Naive thymus-derived CD4-positive, alpha-beta T cell (primary cell): ENCODE data around the gene RNF182. TPM values are rescaled to one million over a fixed set of nuclear protein-coding genes. Genes with fewer than 3 reads are reported as not detected.

ENCODE experiments used
- ATAC-seq: fragments of 150-1000 bp; cut with Tn5 transposase; 2 replicates; pipeline ENCODE4 v1.10.0; 2021; ENCODE audit warnings: mild to moderate bottlenecking, moderate library complexity
- CTCF ChIA-PET: fragments of 350-600 bp; sonication (Branson Sonifier 250); formaldehyde crosslinking; loops from one replicate; lab custom pipeline; 2021; ENCODE audit warnings: antibody characterized with exemption; lab: Charles Lee
- POLR2A ChIA-PET: fragments of 350-600 bp; sonication (Branson Sonifier 250); formaldehyde crosslinking; loops from one replicate; lab custom pipeline; 2021; ENCODE audit warnings: antibody characterized with exemption, inconsistent platforms; lab: Charles Lee
- DNase-seq, 9 donors: peaks; one replicate each; pipeline versions ENCODE4 v3.0.0 to v3.0.0-alpha.2; 2020 to 2022; ENCODE audit warnings: mixed read lengths in 1 of 9
- H3K27ac ChIP-seq: one replicate; pipeline ENCODE4 v1.7.0; 2013; ENCODE audit warnings: mild to moderate bottlenecking, low read depth, low read length, moderate library complexity
- H3K27me3 ChIP-seq, 2 donors: one replicate each; pipeline ENCODE4 v1.7.0; 2013; ENCODE audit warnings: low read length in 2 of 2, mild to moderate bottlenecking in 2 of 2, moderate library complexity in 2 of 2; ENCODE audit not compliant: control insufficient read depth in 2 of 2, insufficient read depth in 2 of 2
- H3K36me3 ChIP-seq, 3 experiments: 1 replicate in 2 of 3; 2 replicates in 1 of 3; pipeline ENCODE4 v1.7.0; 2013; ENCODE audit warnings: low read length in 3 of 3, mild to moderate bottlenecking in 3 of 3, moderate library complexity in 1 of 3; ENCODE audit not compliant: insufficient read depth in 3 of 3, control insufficient read depth in 2 of 3
- H3K4me1 ChIP-seq, 2 donors: one replicate each; pipeline ENCODE4 v1.7.0; 2013; ENCODE audit warnings: low read length in 2 of 2, mild to moderate bottlenecking in 2 of 2, moderate library complexity in 1 of 2; ENCODE audit not compliant: control insufficient read depth in 2 of 2, insufficient read depth in 2 of 2
- H3K4me3 ChIP-seq: 2 replicates; pipeline ENCODE4 v1.7.0; 2013; ENCODE audit warnings: mild to moderate bottlenecking, low read length
- H3K9me3 ChIP-seq, 3 experiments: 1 replicate in 2 of 3; 2 replicates in 1 of 3; pipeline ENCODE4 v1.7.0; 2013; ENCODE audit warnings: low read length in 3 of 3; ENCODE audit not compliant: control insufficient read depth in 2 of 3
- H3K27ac Mint-ChIP-seq, 9 donors: one replicate each; pipeline ENCODE4 v1.8.0; 2020 to 2022; ENCODE audit warnings: mixed read lengths in 9 of 9, mild to moderate bottlenecking in 8 of 9, moderate library complexity in 5 of 9, inconsistent platforms in 2 of 9
- H3K27me3 Mint-ChIP-seq, 5 donors: one replicate each; pipeline ENCODE4 v1.8.0; 2021 to 2022; ENCODE audit warnings: mixed read lengths in 5 of 5, mild to moderate bottlenecking in 1 of 5
- H3K36me3 Mint-ChIP-seq, 5 donors: one replicate each; pipeline ENCODE4 v1.8.0; 2020 to 2022; ENCODE audit warnings: mixed read lengths in 5 of 5, mild to moderate bottlenecking in 3 of 5, inconsistent platforms in 1 of 5
- H3K4me1 Mint-ChIP-seq, 7 donors: one replicate each; pipeline ENCODE4 v1.8.0; 2020 to 2022; ENCODE audit warnings: mixed read lengths in 7 of 7, mild to moderate bottlenecking in 3 of 7, inconsistent platforms in 1 of 7
- H3K4me3 Mint-ChIP-seq, 10 donors: one replicate each; pipeline ENCODE4 v1.8.0; 2020 to 2022; ENCODE audit warnings: mild to moderate bottlenecking in 10 of 10, mixed read lengths in 10 of 10, moderate library complexity in 6 of 10, inconsistent platforms in 2 of 10
- H3K9me3 Mint-ChIP-seq, 11 donors: one replicate each; pipeline ENCODE4 v1.8.0; 2020 to 2022; ENCODE audit warnings: mixed read lengths in 11 of 11, mild to moderate bottlenecking in 4 of 11, inconsistent platforms in 1 of 11, moderate library complexity in 1 of 11
- intact Hi-C, 2 donors: fragments of 100-400 bp; cut with micrococcal nuclease; formaldehyde crosslinking; loops; one replicate each; pipeline ENCODE4 v1.15.1; 2023
- polyA plus RNA-seq, 2 donors: library from polyadenylated mRNA; unstranded; fragments of 300-500 nt; fragmentation: Illumina TruSeq; gene quantifications; one replicate each; pipeline ENCODE4 v1.2.3, GENCODE V29; 2021
- total RNA-seq, 6 experiments: library from RNA in 5 of 6; stranded (reverse) in 5 of 6; gene quantifications; 1 replicate in 5 of 6; 2 replicates in 1 of 6; pipeline ENCODE4 v1.2.3 and lab custom pipeline; 2021 to 2026

The RNF182 gene
- total and polyA plus RNA-seq, 7 experiments from 2014 or later, result not detected

DNA sequence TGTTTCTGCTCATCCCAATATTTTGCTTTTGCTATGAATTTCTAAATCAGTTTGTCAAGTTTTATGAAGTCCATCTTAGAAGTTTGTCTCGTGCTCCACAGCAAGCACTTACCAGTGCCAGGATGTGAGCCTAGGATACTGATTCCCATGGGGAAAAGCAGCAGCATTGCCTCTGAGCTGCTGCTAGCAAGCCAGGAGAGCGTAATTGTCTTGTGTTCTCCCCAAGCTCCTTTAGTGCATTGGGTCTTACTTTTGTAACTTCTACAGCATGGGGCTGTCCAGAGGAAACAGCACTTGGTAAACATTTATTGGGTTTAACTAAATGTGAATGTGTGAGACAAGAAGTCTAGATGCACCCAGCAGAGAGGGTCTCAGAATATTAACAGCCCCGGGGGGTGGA, 76.1 kb downstream of the RNF182 start:
- H3K36me3 Mint-ChIP-seq, result peaks cover 0 to 4% (median 0%) of the 10 kb centered on the region in 5 donors
- peaks cover 0 to 3% (median 0%) of the 10 kb centered on the region in 11 donors for H3K9me3 Mint-ChIP-seq
- Histone ChIP-seq H3K4me1 (no peaks in the 10 kb centered on the region), H3K36me3 (no peaks in the 10 kb centered on the region), H3K27ac (no peak overlapping the region), H3K9me3 (no peaks in the 10 kb centered on the region), H3K4me3 (no peak overlapping the region), H3K27me3 (no peaks in the 10 kb centered on the region)
- no peaks in the 10 kb centered on the region for H3K4me1 Mint-ChIP-seq
- CTCF ChIA-PET, result no interaction called here
- no peak overlapping the region for H3K4me3 Mint-ChIP-seq
- DNase-seq (no peak), ATAC-seq (no peak)
- H3K27ac Mint-ChIP-seq, result no peak overlapping the region
- intact Hi-C loops, result no loop called here
- POLR2A ChIA-PET, result no interaction called here
- H3K27me3 Mint-ChIP-seq, result peaks cover 13 to 30% (median 23%) of the 10 kb centered on the region in 5 donors

GRCh38 chr6:14001329-14002012, 76.7 kb downstream of the RNF182 start:
- no peaks in the 10 kb centered on the region for H3K4me1 ChIP-seq
- no peaks in the 10 kb centered on the region for H3K36me3 ChIP-seq
- Mint-ChIP-seq H3K27me3 (peaks cover 9 to 28% (median 20%) of the 10 kb centered on the region in 5 donors), H3K27ac (no peak overlapping the region), H3K4me3 (no peak overlapping the region), H3K36me3 (peaks cover 0 to 4% (median 0%) of the 10 kb centered on the region in 5 donors), H3K4me1 (no peaks in the 10 kb centered on the region), H3K9me3 (peaks cover 0 to 3% (median 0%) of the 10 kb centered on the region in 11 donors)
- ATAC-seq, result no peak
- intact Hi-C loops, result no loop called here
- no peaks in the 10 kb centered on the region for H3K27me3 ChIP-seq
- ChIA-PET CTCF (no interaction called here), POLR2A (no interaction called here)
- no peak overlapping the region for H3K4me3 ChIP-seq
- no peaks in the 10 kb centered on the region for H3K9me3 ChIP-seq
- no peak overlapping the region for H3K27ac ChIP-seq
- no peak for DNase-seq

- intact Hi-C loops, result no loop called here
- peaks cover 4 to 28% (median 24%) of the 10 kb centered on the region in 5 donors for H3K27me3 Mint-ChIP-seq
- POLR2A ChIA-PET, result no interaction called here
These were observed 77.6 kb downstream of the RNF182 start for GRCh38 chr6:14002176-14002947.

DNA sequence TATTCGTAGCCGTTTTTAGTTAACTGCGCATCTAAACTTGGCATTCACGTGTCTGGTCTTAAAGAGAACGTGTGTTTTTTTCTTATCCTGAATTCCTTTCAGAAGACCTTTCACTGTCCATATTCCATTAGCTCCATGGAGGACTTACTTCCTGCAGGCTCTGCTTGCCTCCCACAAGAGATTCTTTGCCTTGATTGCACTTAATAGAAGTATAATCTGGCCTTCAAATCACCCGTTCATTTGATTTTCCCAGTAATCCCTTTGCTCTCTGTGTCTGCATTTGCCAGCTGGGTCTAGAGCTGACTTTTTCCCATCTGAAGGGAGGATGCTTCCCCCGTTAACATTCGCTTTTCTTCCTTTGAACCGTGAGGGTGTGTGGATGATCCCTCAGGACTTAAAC, 79.5 kb downstream of the RNF182 start:
- POLR2A ChIA-PET, result no interaction called here
- H3K27me3 Mint-ChIP-seq, result peaks cover 4 to 26% (median 24%) of the 10 kb centered on the region in 5 donors

More at GRCh38 chr6:14002176-14002947, 77.6 kb downstream of the RNF182 start:
- Mint-ChIP-seq H3K4me1 (no peaks in the 10 kb centered on the region), H3K9me3 (peaks cover 0 to 3% (median 0%) of the 10 kb centered on the region in 11 donors), H3K4me3 (no peak overlapping the region), H3K36me3 (peaks cover 0 to 4% (median 0%) of the 10 kb centered on the region in 5 donors), H3K27ac (no peak overlapping the region)
- Histone ChIP-seq H3K9me3 (no peaks in the 10 kb centered on the region), H3K36me3 (no peaks in the 10 kb centered on the region), H3K27ac (no peak overlapping the region), H3K4me3 (no peak overlapping the region), H3K27me3 (no peaks in the 10 kb centered on the region), H3K4me1 (no peaks in the 10 kb centered on the region)
- CTCF ChIA-PET, result no interaction called here
- DNase-seq, result no peak
- ATAC-seq, result no peak

DNA sequence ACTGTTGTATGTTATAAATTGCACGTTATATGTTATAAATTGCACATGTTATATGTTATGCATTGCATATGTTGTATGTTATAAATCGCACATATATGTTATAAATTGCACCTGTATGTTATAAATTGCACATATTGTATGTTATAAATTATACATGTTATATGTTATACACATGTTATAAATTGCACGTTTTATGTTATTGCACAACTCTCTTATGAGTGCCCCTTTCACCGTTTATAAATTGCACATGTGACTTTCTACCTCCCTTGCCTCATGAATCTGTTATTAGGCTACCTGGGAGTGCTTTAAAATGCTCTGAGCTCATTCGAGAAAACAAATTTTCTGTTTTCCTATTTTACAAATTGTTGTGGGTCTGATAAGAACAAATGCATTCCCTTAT, 84.1 kb downstream of the RNF182 start:
- Histone ChIP-seq H3K4me1 (no peaks in the 10 kb centered on the region), H3K27me3 (no peaks in the 10 kb centered on the region), H3K9me3 (no peaks in the 10 kb centered on the region), H3K36me3 (no peaks in the 10 kb centered on the region), H3K27ac (no peak overlapping the region), H3K4me3 (no peak overlapping the region)
- Mint-ChIP-seq H3K4me3 (no peak overlapping the region), H3K27ac (no peak overlapping the region), H3K27me3 (peaks cover 4 to 33% (median 20%) of the 10 kb centered on the region in 5 donors), H3K36me3 (no peaks in the 10 kb centered on the region), H3K4me1 (no peaks in the 10 kb centered on the region), H3K9me3 (peaks cover 0 to 4% (median 0%) of the 10 kb centered on the region in 11 donors)
- CTCF ChIA-PET, result no interaction called here
- ATAC-seq (no peak), DNase-seq (no peak)
- intact Hi-C loops, result no loop called here
- POLR2A ChIA-PET, result no interaction called here

More for the DNA sequence above, 79.5 kb downstream of the RNF182 start:
- CTCF ChIA-PET, result no interaction called here
- Histone ChIP-seq H3K36me3 (no peaks in the 10 kb centered on the region), H3K4me3 (no peak overlapping the region), H3K4me1 (no peaks in the 10 kb centered on the region), H3K9me3 (no peaks in the 10 kb centered on the region), H3K27me3 (no peaks in the 10 kb centered on the region), H3K27ac (no peak overlapping the region)
- Mint-ChIP-seq H3K36me3 (no peaks in the 10 kb centered on the region), H3K4me1 (no peaks in the 10 kb centered on the region), H3K9me3 (no peaks in the 10 kb centered on the region), H3K4me3 (no peak overlapping the region), H3K27ac (no peak overlapping the region)
- no peak for DNase-seq
- intact Hi-C loops, result no loop called here
- no peak for ATAC-seq

DNA sequence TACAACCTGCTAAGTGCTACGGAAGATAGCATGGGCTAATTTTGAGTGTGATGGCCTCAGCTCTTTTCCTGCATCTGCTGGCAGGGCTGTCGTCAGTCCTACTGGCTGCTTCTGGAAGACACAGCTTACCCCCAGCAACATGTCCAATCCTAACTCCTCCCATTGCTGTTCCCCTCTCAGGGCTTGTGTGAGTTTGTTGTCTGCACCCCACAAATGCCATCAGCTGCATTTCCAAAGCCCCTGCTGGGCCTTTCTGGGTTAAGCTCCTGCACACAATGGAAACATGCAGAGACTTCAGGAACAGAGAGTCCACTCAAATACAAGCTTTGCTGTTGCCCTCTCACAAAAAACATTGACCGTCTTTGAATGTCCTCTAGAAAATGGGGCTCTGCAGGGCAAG, 84.7 kb downstream of the RNF182 start:
- intact Hi-C loops, result no loop called here
- DNase-seq (no peak), ATAC-seq (no peak)
- Histone ChIP-seq H3K4me3 (no peak overlapping the region), H3K36me3 (no peaks in the 10 kb centered on the region), H3K27me3 (no peaks in the 10 kb centered on the region), H3K9me3 (no peaks in the 10 kb centered on the region), H3K27ac (no peak overlapping the region), H3K4me1 (no peaks in the 10 kb centered on the region)
- Mint-ChIP-seq H3K9me3 (peaks cover 0 to 4% (median 0%) of the 10 kb centered on the region in 11 donors), H3K4me1 (peaks cover 0 to under 1% (median 0%) of the 10 kb centered on the region in 7 donors), H3K27me3 (peaks cover 5 to 34% (median 19%) of the 10 kb centered on the region in 5 donors), H3K27ac (no peak overlapping the region), H3K36me3 (peaks cover 0 to under 1% (median 0%) of the 10 kb centered on the region in 5 donors), H3K4me3 (no peak overlapping the region)
- ChIA-PET POLR2A (no interaction called here), CTCF (no interaction called here)
